Ecto neural progenitor cell (in vitro differentiated cells): ENCODE measurements around the gene CYGB.

Experiments used
- DNase-seq: peaks from one replicate; pipeline ENCODE4 v3.0.0-alpha.2; 2018; ENCODE audit warnings: low spot score

The CYGB gene

DNA sequence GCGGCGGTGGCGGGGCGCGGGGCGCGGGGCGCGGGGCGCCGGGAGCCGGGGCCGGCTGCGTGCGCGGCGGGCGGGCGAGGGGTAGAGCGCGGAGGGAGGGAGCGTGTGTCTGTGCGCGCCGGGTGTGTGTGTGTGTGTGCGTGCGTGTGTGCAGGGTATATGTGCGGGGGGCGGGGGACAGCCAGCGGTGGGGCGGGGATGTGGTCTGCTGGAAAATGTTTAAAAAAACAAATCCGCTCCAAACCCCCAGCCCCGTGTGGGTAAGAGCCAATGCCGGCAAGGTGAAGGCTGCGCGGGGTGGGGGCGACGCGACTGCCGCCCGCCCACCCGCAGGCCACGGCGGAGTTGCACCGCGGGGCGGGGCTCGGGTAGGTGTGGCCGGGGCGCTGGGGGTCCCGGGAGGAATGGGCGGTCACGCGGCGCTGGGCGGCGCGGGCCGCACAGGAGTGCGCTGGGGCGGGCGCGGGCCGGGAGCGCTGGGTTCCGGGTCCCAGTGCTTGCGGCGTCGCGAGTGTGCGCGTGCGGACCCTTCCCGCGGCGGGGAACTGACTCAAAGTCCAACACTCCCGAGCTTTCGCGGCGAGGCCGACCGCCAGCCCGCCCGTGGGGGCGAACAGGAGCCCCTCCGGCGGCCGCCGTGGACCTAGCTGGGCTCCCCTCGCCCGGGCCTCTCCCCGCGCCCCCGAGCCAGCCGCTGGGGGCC lies at the start of gene CYGB:
TSS of gene CYGB (minus strand) at position 132 of the 703 bp plus-strand sequence. CDS start 167 bp downstream, outside the sequence.
- DNase-seq, result peak; percentile 78

DNA sequence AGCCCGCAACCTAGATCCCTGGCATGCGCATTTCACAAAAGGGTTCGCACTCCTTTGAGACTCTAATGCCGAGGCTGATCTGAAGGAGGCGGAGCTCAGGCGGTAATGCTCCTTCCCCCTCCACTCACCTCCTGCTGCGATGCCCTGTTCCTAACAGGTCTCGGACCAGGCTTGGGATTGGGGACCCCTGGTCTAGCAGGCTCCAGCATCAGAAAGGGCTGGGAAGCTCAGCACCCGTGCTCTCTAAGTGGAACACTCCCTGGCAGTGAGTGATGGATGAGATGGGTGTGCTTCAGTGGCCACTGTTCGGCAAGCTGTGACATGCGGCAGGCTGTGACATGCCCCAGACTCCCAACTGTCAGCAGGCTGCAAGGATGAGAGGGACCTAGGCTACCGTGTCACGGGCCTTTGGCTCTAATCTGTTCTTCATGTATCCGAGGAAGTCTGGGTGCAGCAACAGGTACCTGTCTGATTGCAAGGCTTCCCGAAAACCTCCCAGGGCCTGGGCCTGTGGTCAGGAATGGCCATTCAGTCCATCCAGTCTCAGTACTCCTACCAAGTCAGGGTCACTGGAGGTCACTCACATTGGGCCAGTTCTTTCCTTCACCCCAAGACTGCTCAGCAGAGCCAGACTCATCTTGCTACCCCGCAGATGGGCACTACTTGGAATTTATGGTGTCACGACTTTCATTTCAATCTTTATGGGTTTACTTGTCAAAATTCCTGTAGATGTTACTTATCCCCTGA lies 49.4 kb upstream of the CYGB start:
- DNase-seq, result no peak

DNA sequence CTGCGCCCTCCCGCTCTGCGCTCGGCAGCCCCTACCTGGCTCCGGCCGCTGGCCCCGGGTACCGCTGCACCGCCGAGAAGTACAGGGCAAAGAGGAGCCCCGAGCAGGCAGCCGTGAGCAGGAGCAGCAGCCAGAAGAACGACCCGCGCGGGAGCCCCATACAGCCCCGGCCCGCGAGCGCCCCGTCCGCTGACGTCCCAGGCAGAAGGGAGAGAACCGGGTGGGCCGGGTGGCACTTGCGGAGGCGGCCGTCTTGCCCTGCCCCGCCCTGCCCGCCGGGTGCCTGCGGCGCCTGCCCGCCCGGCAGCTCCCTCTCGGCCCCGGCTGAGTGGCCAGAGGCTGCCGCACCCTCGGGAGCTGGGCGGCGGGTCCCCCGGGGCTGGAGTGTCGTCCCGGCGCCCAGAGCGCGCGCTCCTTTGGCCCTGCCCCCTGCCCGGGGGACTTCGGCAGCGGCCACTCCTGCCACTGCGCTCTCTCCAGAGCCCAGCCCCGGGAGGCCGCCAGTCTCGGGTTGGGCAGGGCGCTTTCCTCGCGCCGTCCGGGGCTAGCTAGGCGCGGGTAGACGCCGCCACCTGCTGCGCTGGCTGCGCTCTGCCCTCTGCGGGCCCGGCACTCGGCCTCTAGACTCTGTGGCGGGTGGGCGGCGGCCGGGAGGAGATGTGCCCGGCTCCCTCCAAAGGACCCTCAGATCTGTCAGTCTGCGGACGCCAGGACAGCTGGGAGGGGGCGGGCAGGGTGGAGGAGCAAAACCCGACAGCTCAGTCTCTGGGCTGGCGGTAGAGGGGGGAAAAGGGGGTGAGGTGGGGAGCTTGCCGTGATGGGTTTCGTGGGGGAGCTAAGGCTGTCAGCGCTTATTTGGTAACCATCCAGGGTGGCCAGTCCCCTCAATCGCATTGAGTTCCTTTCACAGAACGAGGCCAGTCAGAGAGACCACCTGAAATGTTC lies 48.4 kb upstream of the CYGB start, which contains the start of gene ST6GALNAC2:
TSS of gene ST6GALNAC2 (minus strand) at position 212 of the 945 bp plus-strand sequence. CDS start at position 160, 52 bp downstream.
- peak; percentile 81 for DNase-seq

DNA sequence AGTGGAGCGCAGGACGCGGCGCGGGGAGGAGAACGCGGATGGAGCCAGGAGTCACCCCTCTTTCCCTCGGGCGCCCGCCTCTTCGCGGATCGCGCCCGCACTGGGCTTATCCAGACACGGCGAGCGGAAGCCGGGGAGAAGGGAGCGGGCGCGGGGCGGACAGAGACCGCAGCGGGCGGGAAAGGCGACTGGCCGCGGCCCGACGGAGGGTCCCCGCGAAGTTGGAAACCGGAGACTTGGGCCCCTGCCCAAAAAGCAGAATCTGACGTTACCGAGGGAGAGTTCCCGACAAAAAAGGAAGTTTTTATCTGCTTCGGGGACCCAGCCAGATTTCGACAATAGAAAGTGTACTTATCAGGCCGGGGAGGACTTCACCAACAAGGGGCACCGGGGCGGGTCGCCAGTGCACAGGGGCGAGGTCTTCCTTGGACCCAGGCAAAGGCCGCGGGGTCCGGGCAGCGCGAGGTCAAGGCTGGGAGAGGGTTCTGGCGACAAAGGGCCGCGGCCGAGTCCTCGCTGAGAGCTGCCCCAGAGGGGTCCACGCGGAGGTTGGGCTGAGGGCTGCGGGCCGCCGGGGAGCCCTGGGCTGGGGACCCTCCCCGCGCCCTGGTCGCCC lies 47.6 kb upstream of the CYGB start:
- DNase-seq, result peak; percentile 75

DNA sequence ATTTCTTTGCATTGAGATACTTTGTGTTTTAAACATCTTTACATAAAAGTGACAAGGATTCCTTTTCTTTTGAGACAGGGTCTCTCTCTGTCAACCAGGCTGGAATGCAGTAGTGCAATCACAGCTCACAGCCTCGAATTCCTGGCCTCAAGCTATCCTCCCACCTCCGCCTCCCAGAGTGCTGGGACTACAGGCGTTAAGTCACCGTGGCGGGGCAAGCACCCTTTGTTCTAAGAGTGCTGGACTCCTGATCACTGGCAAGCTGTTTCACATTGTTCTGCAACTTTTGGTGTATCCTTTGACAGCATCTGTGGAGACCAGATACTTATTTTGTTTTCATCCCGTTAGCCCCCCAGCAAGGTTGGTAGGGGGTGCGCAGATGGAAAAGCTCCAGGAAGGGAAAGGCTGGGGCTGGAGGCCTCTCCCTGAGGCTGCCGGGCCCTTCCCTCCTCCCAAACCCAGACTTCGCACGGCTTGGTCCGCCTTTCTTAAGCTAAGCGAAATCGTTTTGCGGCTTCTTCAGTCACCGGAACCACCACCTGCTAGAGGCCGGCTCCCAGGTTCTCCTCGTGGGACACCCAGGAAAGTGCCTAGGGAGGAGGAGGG lies 47.0 kb upstream of the CYGB start:
- DNase-seq, result peak; percentile 72

DNA sequence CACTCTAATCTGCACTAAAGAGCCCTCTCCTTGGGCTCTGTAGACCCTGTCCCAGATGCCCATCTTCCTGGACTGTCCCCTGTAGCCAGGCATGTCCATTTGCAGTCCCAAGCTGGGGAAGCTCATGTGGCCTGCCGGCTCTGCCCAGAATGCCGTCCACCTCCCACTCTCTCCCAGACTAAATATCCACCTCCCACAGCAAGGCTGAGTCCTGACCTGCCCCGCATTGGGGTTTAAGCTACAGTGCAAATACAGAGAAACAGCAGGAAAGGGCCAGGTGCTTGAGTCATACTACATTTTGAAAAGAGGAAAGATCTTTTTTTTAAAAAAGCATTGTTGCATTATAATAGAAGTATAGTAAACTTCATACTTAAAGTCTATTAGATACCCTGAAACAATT lies 45.2 kb upstream of the CYGB start:
- no peak for DNase-seq

DNA sequence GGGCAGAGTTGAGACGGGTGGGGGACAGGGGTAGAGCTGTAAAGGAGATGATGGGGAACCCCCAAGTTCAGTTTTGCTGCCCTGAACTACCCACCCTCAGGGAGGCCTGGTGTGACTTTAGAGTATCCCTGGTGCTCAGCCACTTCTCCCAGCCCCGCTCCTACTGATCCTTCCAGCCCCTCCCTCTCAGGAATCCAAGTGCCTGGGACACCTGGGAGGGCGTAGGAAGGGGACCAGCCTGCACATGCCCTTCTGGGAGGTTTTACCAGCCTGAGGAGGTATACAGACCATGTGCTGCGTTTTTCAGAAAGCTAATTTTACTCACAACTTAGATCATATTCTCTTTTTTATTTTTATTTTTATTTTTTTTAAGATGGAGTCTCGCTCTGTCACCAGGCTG lies 44.0 kb upstream of the CYGB start:
- DNase-seq, result no peak

DNA sequence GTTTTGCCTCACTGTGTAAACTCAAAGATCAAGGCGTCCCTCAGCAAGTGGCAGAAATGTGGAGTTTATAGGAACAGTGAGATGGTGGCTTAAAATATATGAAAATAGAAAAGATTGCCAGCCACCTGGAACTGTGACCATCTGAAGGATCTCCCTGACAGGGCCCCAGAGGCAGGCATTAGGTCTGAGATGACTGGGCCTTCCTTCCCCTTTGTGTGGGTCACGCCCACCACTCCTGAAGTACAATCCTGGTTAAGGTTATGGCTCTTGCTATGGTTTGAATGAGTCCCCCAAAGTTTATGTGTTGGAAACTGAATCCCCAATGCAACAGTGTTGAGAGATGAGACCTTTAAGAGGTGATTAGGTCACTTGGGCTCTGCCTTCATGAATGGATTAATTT lies 41.8 kb upstream of the CYGB start:
- no peak for DNase-seq

DNA sequence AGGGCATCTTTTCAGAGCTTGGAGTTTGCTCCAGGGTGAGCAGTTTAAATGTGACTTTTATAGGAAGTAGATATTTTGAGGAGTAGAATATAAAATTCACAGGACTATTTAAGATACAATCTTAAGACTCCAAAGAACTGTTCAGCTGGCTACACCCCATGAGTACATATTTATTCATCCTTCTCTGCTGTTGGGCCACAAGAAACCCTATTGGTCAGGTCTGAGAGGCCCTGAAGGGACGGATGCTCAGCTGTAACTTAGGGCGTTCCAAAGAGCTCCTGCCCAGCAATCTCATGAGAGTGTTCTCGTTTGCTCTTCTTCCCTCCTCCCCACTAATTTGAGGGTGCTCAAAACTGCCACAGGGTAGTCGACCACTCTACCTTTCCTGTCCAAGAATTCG lies 40.9 kb upstream of the CYGB start:
- DNase-seq, result no peak

DNA sequence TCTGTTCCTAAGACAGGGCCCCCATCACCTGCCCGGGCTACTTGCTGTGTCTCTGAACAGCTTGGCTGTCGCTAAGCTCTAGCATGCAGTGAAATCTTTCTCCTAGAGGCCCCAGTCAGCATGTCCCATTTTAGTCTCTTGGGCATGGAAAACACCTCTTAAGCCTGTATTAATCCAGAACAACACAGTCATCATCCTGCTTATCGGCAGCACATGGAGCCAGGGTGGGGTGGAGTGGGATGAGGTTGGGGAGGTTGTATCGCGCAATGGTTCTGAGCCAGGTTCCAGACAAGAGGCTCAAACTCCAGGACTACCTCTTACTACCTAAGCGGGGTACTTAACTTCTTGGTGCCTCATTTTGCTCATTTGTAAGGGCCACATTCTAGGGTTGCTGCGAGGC lies 40.4 kb upstream of the CYGB start:
- no peak for DNase-seq

DNA sequence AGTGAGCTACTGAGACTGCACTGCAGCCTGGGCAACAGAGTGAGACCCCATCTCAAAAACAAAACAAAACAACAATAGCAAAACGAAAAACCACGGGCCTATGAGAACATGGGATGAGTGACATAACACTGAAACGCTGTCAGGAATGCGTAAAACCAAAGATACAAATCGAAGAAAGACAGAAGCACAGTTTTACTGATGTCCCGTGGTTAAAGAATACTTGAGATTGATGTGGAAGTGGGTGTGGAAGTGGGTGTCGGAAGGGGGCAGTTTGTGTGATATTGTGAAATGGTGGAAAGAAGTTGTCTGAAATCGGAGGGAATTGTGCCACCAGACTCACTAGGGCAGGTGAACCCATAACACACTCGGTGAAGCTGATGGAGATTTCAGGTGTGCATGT lies 38.7 kb upstream of the CYGB start:
- no peak for DNase-seq

DNA sequence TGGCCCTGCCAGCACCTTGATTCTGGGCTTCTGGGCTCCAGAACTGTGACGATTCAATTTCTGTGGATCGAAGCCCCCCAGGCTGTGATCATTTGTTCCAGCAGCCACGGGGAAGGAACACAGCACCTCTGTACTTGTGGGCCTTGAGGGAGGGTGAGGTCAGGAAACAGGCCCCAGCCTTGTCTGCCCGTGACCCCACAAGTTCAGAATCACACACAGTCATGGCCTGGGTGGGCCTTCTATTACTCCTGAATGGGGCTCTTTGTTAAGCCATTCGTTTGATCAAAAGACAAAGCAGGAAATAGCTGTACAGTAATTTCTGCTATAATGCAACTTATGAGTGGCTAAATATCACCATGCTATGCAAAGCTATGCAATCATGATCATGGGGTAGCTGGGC lies 38.1 kb upstream of the CYGB start:
- DNase-seq, result no peak

DNA sequence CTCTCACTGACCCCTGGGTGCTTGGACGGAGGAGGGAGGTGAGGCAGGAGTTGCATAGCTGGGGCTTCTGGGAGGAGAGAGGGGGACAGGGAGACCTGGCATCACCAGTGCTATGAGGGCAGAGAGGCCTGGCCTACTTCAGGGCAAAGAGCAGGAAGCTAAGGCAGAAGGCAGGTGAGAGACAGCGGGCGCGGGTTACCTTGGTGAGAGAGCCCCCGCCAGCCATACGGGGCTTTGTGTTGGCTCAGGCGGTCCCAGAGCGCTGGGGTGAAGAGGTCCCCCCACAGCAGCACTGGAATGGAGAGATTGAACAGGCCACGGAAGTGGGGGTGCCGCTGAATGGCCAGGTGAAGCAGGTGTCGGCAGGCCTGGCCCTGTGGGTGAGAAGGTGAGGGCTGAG lies 36.7 kb upstream of the CYGB start:
- DNase-seq, result no peak

DNA sequence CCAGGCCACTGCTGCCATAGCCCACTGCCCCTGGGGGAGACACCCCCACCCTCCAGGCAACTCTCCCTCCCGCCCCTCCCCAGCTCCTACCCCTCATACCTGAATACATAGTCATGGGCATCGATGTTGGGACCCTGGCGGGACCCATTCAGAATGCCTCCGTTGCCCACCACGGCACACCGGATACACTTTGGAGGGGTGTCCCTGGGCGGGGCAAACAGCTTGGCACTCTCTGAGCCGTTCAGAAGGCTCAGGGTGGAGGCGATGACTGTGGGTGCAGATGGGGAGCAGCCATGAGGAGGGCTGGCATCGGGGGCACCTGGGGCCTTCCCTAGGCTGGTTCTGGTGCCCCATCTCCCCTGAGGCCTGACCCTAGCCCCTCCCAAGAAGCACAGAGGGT lies 35.6 kb upstream of the CYGB start:
- DNase-seq, result no peak

DNA sequence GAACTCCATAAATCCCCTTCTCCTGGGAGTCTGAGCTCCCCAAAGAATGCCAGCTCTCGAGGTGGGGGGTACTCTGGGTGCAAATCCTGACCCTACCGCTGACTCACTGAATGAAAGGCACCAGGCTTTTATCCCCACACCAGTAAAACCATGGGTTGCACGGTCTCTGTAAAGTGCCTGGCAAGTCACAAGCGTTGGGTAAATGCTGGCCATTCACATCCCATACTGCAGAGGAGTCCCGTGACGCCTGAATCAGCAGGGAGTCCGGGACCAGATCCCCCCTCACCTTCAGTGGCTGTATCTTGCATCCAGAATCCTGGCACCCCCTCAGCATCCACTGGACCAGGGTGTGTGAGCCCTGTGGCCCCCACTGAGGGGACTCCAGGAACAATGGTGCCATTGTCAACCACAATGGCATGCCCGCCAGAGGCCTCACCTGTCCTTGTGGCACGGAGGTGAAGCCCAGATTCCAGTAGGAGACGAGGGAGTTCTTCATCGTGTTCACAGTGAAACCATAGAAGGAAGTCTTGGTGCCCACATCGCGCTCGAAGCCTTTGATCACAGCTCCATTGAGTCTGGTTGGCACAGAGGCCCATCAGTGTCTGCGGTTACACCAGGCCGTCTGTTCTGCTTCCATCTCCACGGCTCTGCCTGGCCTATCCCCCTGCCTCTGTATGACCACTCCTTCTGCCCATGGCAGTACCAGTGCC lies 34.8 kb upstream of the CYGB start:
- no peak for DNase-seq

DNA sequence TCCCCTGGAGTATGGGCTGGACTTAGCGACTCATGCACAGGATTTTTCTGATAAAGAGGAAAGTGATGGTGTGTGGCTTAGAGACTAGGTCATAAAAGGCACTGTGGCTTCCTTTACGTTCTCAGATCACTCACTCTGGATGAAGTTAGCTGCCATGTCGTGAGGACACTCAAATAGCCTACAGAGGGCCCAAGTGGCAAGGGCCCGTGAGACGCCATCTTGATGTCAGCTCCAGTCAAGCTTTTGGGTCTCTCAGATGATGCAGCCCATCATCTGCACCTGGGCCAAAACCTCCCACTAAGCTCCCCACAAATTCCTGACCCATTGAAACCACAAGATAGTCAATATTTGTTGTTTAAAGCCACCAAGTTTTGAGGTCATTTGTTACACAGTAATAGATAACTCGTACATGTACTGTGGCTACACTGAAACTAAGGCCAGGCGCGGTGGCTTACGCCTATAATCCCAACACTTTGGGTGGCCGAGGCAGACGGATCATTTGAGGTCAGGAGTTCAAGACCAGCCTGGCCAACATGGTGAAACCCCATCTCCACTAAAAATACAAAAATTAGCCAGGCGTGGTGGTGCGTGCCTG lies 33.5 kb upstream of the CYGB start:
- no peak for DNase-seq

DNA sequence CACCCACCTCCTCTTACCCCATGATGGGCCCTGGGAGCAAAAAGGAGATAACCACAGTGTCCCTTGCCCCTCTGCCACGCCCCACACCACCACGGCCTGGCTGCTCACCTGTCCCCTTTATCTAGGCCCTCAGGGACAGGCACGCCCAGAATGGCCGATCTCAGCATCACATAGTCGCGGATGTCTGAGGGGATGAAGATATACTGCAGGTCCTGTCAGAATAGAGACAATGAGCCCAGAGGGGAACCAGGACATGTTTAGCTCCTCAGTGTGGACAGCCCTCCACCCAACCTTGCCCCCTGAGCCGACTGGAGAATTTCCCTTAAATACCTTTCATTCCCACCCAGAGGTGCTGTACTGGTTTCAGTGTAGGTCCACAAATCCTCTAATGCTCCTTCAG lies 32.9 kb upstream of the CYGB start:
- DNase-seq, result no peak

DNA sequence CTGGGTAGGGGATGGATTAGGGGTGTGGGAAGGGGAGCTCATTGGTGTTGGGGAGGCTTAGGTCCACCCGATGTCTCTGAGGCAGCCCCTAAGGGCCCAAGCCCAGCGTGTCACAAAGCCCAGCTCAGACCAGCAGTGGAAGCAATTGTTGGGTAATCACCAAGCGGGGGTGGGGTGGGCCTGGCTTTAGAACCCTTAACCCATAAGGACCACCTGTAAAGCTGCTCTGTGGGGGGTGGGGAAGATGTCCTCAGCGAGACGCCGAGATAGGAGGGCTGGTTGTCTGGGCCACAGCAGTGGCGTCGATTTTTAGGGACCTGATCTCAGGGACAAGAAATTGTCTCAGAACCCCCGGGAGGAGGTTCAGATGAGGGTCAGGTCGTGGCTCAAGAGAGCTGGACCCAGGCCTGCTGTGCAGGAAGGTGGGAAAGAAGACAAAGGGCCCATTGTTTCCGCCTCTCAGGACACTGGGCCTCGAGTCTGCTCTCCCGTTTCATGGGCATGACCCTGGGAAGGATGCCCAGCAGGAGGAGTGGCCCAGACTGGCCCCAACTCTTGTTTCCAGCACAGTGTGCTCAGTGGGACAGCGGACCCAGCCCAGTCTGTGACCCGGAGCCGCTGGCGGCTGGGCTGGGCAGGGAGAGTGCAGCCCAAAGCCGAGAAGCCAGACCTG lies 32.2 kb upstream of the CYGB start:
- no peak for DNase-seq

DNA sequence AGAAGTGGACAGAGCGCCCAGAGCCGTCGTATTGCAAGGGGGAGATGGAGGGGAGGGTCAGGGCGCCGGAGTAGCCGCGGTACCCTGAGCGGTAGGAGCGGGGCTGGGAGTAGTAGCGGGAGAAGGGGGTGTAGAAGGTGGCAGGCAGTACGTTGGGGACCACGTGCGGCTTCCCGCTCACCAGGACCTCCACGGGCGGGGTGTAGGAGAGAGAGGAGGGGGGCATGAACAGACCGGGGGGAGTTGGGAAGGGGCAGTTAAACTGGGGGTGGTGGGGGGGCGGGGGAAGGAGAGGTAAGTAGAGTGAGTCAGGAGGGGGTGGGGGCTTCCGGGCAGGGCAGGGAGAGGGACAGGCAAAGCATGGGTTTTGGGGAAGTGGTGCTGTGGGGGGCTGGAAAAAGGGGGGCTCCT lies 31.3 kb upstream of the CYGB start:
- DNase-seq, result no peak
